Measurements from ENCODE around the gene FH.

GRCh38 chr1:241557551-241558193, 38.1 kb upstream of the FH start:
- no peak for TF ChIP-seq CTCF (IDR thresholded peaks at IDR 0.05)
- no peak for TF ChIP-seq POLR2AphosphoS5 (IDR thresholded peaks at IDR 0.05)

All from esophagus muscularis mucosa (tissue), 3 donors.